ENCODE data around the gene APCDD1L. TPM values are rescaled to one million over a fixed set of nuclear protein-coding genes. Genes with fewer than 3 reads are reported as not detected.

Gene APCDD1L
- total RNA-seq, 2 experiments from 2014 or later: not detected

GRCh38 chr20:58464838-58465237, 50.4 kb downstream of the APCDD1L start:
- no peaks in the 10 kb centered on the region for H3K27me3 ChIP-seq (ENCODE audit: control insufficient read depth in 1 of 2, insufficient read depth in 2 of 2, low read length in 2 of 2)
- H3K4me1 ChIP-seq (ENCODE audit: insufficient read depth, low read length): no peaks in the 10 kb centered on the region
- Mint-ChIP-seq H3K36me3 (ENCODE audit: low read depth) (no peaks in the 10 kb centered on the region), H3K27me3 (peaks cover 7% of the 10 kb centered on the region), H3K4me1 (ENCODE audit: low read depth) (no peaks in the 10 kb centered on the region), H3K9me3 (no peaks in the 10 kb centered on the region), H3K27ac (no peak overlapping the region), H3K4me3 (no peak overlapping the region)
- intact Hi-C loops (cut with DNase I, micrococcal nuclease): loop anchor here in 1 of 2 experiments (10.0 kb wide), 1 partner anchor 60 kb away; no protein-coding TSS in a partner anchor
- no peaks in the 10 kb centered on the region for H3K36me3 ChIP-seq (ENCODE audit: insufficient read depth, low read length)
- DNase-seq (no peak), ATAC-seq (ENCODE audit: poor library complexity) (no peak)
- ChIA-PET POLR2A (no interaction called here), CTCF (no interaction called here)
- H3K4me3 ChIP-seq (ENCODE audit: low read length): no peak overlapping the region
- H3K27ac ChIP-seq (ENCODE audit: low read depth in 1 of 2, low read length in 2 of 2): no peak overlapping the region
- TF ChIP-seq, protein P1, sequence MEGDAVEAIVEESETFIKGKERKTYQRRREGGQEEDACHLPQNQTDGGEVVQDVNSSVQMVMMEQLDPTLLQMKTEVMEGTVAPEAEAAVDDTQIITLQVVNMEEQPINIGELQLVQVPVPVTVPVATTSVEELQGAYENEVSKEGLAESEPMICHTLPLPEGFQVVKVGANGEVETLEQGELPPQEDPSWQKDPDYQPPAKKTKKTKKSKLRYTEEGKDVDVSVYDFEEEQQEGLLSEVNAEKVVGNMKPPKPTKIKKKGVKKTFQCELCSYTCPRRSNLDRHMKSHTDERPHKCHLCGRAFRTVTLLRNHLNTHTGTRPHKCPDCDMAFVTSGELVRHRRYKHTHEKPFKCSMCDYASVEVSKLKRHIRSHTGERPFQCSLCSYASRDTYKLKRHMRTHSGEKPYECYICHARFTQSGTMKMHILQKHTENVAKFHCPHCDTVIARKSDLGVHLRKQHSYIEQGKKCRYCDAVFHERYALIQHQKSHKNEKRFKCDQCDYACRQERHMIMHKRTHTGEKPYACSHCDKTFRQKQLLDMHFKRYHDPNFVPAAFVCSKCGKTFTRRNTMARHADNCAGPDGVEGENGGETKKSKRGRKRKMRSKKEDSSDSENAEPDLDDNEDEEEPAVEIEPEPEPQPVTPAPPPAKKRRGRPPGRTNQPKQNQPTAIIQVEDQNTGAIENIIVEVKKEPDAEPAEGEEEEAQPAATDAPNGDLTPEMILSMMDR (IDR thresholded peaks at IDR 0.05): no peak
- no peaks in the 10 kb centered on the region for H3K9me3 ChIP-seq (ENCODE audit: control insufficient read depth in 1 of 2, insufficient read depth in 1 of 2, low read length in 2 of 2)

GRCh38 chr20:58463256-58463655, 51.9 kb downstream of the APCDD1L start:
- Histone ChIP-seq H3K27ac (ENCODE audit: low read depth in 1 of 2, low read length in 2 of 2) (no peak overlapping the region), H3K4me1 (ENCODE audit: insufficient read depth, low read length) (no peaks in the 10 kb centered on the region), H3K36me3 (ENCODE audit: insufficient read depth, low read length) (no peaks in the 10 kb centered on the region), H3K9me3 (ENCODE audit: control insufficient read depth in 1 of 2, insufficient read depth in 1 of 2, low read length in 2 of 2) (no peaks in the 10 kb centered on the region), H3K27me3 (ENCODE audit: control insufficient read depth in 1 of 2, insufficient read depth in 2 of 2, low read length in 2 of 2) (no peaks in the 10 kb centered on the region), H3K4me3 (ENCODE audit: low read length) (no peak overlapping the region)
- H3K27me3 Mint-ChIP-seq: peaks cover 7% of the 10 kb centered on the region
- ChIA-PET POLR2A (no interaction called here), CTCF (no interaction called here)
- intact Hi-C loops (cut with DNase I, micrococcal nuclease): loop anchor here in 1 of 2 experiments (10.0 kb wide), 1 partner anchor 62 kb away; no protein-coding TSS in a partner anchor
- no peaks in the 10 kb centered on the region for H3K9me3 Mint-ChIP-seq
- DNase-seq (no peak), ATAC-seq (ENCODE audit: poor library complexity) (no peak)
- no peaks in the 10 kb centered on the region for H3K36me3 Mint-ChIP-seq (ENCODE audit: low read depth)
- TF ChIP-seq, protein P1 (IDR thresholded peaks at IDR 0.05): no peak
- no peak overlapping the region for H3K27ac Mint-ChIP-seq
- no peak overlapping the region for H3K4me3 Mint-ChIP-seq
- no peaks in the 10 kb centered on the region for H3K4me1 Mint-ChIP-seq (ENCODE audit: low read depth)

DNA sequence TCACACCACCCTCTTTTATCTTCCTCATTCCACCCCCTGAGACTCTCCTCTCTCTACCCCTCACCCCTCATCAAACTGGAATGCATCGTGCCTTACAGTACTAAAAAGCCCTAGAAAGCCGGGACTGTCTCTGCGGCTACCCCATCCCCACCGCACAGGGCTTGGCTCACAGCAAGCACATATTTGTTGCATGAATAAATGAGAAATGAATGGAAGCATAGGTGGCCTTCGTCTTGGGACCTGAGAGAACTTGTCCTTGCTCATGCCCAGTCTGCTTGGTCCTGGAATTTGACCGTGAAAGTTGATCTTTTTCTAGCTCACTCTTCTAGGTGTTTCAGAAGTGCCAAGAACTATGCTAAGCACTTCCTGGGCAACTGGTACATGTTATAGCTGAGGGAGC, 53.3 kb downstream of the APCDD1L start:
- Mint-ChIP-seq H3K4me3 (no peak overlapping the region), H3K36me3 (ENCODE audit: low read depth) (peaks cover under 1% of the 10 kb centered on the region), H3K9me3 (no peaks in the 10 kb centered on the region), H3K27ac (no peak overlapping the region), H3K27me3 (peaks cover 7% of the 10 kb centered on the region), H3K4me1 (ENCODE audit: low read depth) (no peaks in the 10 kb centered on the region)
- TF ChIP-seq, protein P1 (IDR thresholded peaks at IDR 0.05): no peak
- ATAC-seq (ENCODE audit: poor library complexity) (no peak), DNase-seq (no peak)
- no peak overlapping the region for H3K4me3 ChIP-seq (ENCODE audit: low read length)
- POLR2A ChIA-PET: no interaction called here
- H3K27ac ChIP-seq (ENCODE audit: low read depth in 1 of 2, low read length in 2 of 2): no peak overlapping the region
- no peaks in the 10 kb centered on the region for H3K9me3 ChIP-seq (ENCODE audit: control insufficient read depth in 1 of 2, insufficient read depth in 1 of 2, low read length in 2 of 2)
- H3K27me3 ChIP-seq (ENCODE audit: control insufficient read depth in 1 of 2, insufficient read depth in 2 of 2, low read length in 2 of 2): no peaks in the 10 kb centered on the region
- intact Hi-C loops (cut with DNase I, micrococcal nuclease): loop anchor here in 1 of 2 experiments (10.0 kb wide), 1 partner anchor 63 kb away; no protein-coding TSS in a partner anchor
- no peaks in the 10 kb centered on the region for H3K36me3 ChIP-seq (ENCODE audit: insufficient read depth, low read length)
- CTCF ChIA-PET: no interaction called here
- H3K4me1 ChIP-seq (ENCODE audit: insufficient read depth, low read length): no peaks in the 10 kb centered on the region

Measured in CD4-positive, alpha-beta T cell (primary cell).